SK-N-MC (cell line): Measurements from ENCODE around the gene CSMD2.

Experiments used
- EZH2 ChIP-seq: fragments of 200-600 bp; sonication (generic); IDR thresholded peaks from one replicate; pipeline ENCODE4 v1.6.1; 2017; ENCODE audit warnings: antibody characterized with exemption
- POLR2AphosphoS5 ChIP-seq: IDR thresholded peaks from 2 replicates; pipeline ENCODE4 v1.6.1; 2012; ENCODE audit warnings: mild to moderate bottlenecking, low read depth, low read length, borderline replicate concordance

- TF ChIP-seq POLR2AphosphoS5 (no peak), EZH2 (no peak)
Measured at GRCh38 chr1:33972676-33973395, 192.2 kb downstream of the CSMD2 start.
